GM12874 (cell line): ENCODE data around the gene CLEC18C.

ENCODE experiments used
- TF ChIP-seq, protein P1 (sequence below): IDR thresholded peaks from 2 replicates; pipeline ENCODE4 v1.5.1; 2011; ENCODE audit warnings: low read depth, mild to moderate bottlenecking, control low read depth, low read length, moderate library complexity; ENCODE audit not compliant: insufficient read depth

The CLEC18C gene

GRCh38 chr16:70157477-70158260 is 15.9 kb upstream of the CLEC18C start:
- TF ChIP-seq, protein P1, sequence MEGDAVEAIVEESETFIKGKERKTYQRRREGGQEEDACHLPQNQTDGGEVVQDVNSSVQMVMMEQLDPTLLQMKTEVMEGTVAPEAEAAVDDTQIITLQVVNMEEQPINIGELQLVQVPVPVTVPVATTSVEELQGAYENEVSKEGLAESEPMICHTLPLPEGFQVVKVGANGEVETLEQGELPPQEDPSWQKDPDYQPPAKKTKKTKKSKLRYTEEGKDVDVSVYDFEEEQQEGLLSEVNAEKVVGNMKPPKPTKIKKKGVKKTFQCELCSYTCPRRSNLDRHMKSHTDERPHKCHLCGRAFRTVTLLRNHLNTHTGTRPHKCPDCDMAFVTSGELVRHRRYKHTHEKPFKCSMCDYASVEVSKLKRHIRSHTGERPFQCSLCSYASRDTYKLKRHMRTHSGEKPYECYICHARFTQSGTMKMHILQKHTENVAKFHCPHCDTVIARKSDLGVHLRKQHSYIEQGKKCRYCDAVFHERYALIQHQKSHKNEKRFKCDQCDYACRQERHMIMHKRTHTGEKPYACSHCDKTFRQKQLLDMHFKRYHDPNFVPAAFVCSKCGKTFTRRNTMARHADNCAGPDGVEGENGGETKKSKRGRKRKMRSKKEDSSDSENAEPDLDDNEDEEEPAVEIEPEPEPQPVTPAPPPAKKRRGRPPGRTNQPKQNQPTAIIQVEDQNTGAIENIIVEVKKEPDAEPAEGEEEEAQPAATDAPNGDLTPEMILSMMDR = no peak

GRCh38 chr16:70158261-70158939 is 15.2 kb upstream of the CLEC18C start:
- TF ChIP-seq, protein P1 = no peak

DNA sequence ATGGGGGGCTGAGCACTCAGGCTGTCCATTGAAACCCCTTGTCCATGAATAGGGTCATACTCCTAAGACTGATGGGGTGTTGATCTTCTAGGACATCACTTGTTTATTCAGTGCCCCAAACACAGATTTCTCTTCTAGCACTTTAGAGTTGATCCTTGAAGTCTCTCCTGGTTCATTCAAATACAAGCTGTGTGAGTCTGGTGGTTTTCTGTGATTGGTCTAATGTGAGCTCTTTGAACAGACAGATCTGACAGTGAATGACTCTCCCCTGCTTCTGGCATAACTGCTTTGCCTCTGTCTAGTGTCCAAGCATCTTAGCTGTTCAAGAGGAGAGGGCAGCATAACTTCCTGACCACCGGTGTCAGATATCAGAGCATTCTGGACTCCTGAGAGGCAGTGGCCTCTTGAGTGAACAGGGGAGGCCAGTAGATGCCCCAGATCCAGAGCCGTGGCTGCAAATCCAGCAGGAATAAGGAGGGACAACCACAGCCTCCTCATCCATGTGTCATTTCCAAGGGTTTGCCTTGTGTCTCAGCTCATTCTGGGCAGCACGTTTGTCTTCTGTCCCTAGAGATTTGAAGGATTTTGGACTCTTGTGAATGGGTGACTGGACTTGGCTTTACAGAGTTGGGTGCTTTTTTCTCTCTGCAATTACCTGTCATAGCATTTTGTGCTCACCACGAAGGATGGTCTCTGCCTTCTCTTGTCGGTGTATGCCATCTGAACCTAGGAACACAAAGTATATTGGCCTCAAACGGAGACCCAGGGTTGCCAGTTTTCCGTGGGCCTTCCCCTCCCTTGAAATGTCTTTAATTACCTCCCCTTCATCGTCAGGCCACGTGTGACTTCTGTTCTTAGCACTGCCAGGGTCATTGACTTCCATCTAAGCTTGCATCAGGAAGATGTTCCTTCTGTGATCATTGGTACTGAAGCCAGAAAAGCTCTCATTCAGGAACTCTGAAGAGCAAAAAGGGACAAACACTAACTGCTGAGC is 13.9 kb upstream of the CLEC18C start:
- TF ChIP-seq, protein P1 = no peak

- TF ChIP-seq, protein P1 = no peak
Observed at GRCh38 chr16:70160388-70160787, 13.2 kb upstream of the CLEC18C start.

DNA sequence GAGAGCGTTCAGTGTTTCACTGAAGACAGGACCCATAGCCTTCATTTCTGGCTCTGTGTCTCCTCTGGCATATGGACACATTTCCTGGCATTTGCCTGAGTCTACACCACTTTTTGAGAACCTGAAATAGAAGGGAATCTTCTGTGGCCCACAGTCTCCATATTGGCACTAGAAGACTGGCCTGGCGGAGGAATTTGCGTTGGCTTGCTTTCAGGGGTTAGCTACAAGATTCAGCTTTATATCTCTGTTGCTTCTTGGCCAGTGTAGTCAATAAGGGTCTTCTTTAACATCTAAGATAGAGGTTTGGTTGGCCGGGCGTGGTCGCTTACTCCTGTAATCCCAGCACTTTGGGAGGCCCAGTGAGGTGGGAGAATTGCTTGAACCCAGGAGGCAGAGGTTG is 12.8 kb upstream of the CLEC18C start:
- TF ChIP-seq, protein P1 = no peak

DNA sequence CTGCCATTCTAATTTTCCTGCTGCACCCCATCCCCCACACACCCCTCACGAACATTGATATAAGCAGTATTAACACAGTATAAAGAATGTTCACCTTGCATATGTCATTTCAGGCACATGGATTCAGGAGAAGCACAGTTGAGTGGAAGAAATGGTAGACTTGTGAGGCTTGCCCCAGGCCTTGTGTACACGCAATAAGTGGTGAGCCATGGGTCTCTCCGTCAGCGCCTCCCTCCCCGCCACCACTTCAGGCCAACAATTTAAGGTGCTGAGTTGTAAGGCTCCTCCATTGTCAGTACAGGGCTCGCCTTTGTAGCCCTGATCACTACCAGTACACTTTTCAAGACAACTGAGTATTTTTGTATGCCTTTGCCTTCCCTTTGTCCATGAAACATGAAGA is 12.2 kb upstream of the CLEC18C start:
- TF ChIP-seq, protein P1 = no peak

DNA sequence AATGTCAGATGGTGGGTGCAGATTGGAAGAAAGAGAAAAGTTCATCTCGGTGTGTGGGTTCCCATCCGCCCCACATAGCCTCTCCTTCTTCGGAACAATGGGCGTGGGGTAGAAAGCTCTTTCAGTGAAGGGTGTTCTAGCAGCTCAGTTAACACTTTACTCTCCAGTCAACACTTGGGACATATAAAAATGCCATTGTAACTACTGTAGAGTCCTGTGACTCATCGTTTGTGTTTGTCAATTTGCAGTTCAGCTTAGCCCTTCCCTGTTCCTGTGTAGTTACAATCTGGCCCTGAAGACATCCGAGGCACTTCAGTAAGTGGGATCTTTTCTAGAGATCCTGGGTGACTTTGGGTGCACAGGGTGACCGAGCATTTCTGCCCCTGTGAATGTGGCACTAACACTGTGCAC is 11.5 kb upstream of the CLEC18C start:
- TF ChIP-seq, protein P1 = no peak
